K562 (cell line): Measurements from ENCODE around the gene PPP1R14C. TPM values are rescaled to one million over a fixed set of nuclear protein-coding genes. Genes with fewer than 3 reads are reported as not detected.
A peak's percentile ranks its signal among the peaks of the same experiment; 100 is the strongest.

Experiments
- BRCA1 ChIP-seq, 2 experiments: fragments of 450-650 bp in 1 of 2; sonication (generic) in 1 of 2; formaldehyde crosslinking in 1 of 2; IDR thresholded peaks; 2 replicates each; pipeline versions ENCODE4 v1.5.0 to v1.6.1; 2017 to 2020; ENCODE audit warnings: mild to moderate bottlenecking in 1 of 2, missing genetic modification reagents in 1 of 2
- FOXJ3 ChIP-seq: sonication (generic); formaldehyde crosslinking; IDR thresholded peaks from 2 replicates; pipeline ENCODE4 v1.4.0; 2020; ENCODE audit warnings: mild to moderate bottlenecking, missing genetic modification reagents
- GABPB2 ChIP-seq: fragments of 250-450 bp; sonication (Bioruptor Pico); conservative IDR thresholded peaks from 2 replicates; pipeline ENCODE4 v1.5.1; 2021; ENCODE audit warnings: mild to moderate bottlenecking
- NEUROD1 ChIP-seq: fragments of 150-350 bp; IDR thresholded peaks from 2 replicates; pipeline ENCODE4 v1.6.1; 2014; ENCODE audit warnings: borderline replicate concordance, low read length, low read depth; ENCODE audit not compliant: partially characterized antibody
- OTX1 ChIP-seq: fragments of 450-650 bp; formaldehyde crosslinking; IDR thresholded peaks from 2 replicates; pipeline ENCODE4 v1.4.0; 2022; ENCODE audit warnings: mild to moderate bottlenecking
- RB1 ChIP-seq: fragments of 450-650 bp; IDR thresholded peaks from 2 replicates; pipeline ENCODE4 v1.6.1; 2017; ENCODE audit warnings: low read depth, mild to moderate bottlenecking
- RBM14 ChIP-seq: fragments of 200-400 bp; formaldehyde crosslinking; IDR thresholded peaks from 2 replicates; pipeline ENCODE4 v1.6.1; 2018; ENCODE audit warnings: low read depth, mild to moderate bottlenecking, low read length, moderate library complexity, borderline replicate concordance; ENCODE audit not compliant: insufficient read depth
- RUNX1 ChIP-seq: sonication (generic); IDR thresholded peaks from 2 replicates; pipeline ENCODE4 v1.6.1; 2016; ENCODE audit warnings: antibody characterized with exemption, low read depth
- SNRNP70 ChIP-seq: fragments of 200-400 bp; formaldehyde crosslinking; optimal IDR thresholded peaks from 2 replicates; pipeline ENCODE3; 2017; ENCODE audit warnings: low read depth, low read length
- TBP ChIP-seq: optimal IDR thresholded peaks from 2 replicates; pipeline ENCODE3; 2011; ENCODE audit warnings: low read depth, low read length, improper control_type of control experiment
- TCFL5 ChIP-seq: fragments of 250-450 bp; sonication (Bioruptor Pico); conservative IDR thresholded peaks from 2 replicates; pipeline ENCODE4 v1.6.1; 2021; ENCODE audit warnings: mild to moderate bottlenecking, moderate library complexity, matching md5 sums
- TEAD1 ChIP-seq, 2 experiments: fragments of 450-650 bp in 1 of 2; sonication (generic) in 1 of 2; formaldehyde crosslinking; IDR thresholded peaks; 2 replicates each; pipeline versions ENCODE4 v1.4.0 to v1.8.0; 2020 to 2022; ENCODE audit warnings: mild to moderate bottlenecking in 2 of 2, missing genetic modification reagents in 1 of 2
- ZBTB7A ChIP-seq: IDR thresholded peaks from 2 replicates; pipeline ENCODE4 v1.6.1; 2011; ENCODE audit warnings: low read depth, mild to moderate bottlenecking, low read length, moderate library complexity, borderline replicate concordance; ENCODE audit not compliant: control insufficient read depth
- ZC3H11A ChIP-seq: IDR thresholded peaks from 2 replicates; pipeline ENCODE4 v1.6.1; 2012; ENCODE audit warnings: low read depth, low read length, improper control_type of control experiment
- ZNF146 ChIP-seq: IDR thresholded peaks from one replicate; pipeline ENCODE4 v1.6.1; 2018; ENCODE audit warnings: missing compliant biosample characterization; ENCODE audit not compliant: unreplicated experiment
- ZNF589 ChIP-seq: fragments of 200-800 bp; sonication (Bioruptor generic); IDR thresholded peaks from 2 replicates; pipeline ENCODE4 v1.6.1; 2016; ENCODE audit warnings: low read depth, missing genetic modification characterization, missing compliant biosample characterization
- ZNF778 ChIP-seq: fragments of 450-650 bp; formaldehyde crosslinking; IDR thresholded peaks from 2 replicates; pipeline ENCODE4 v1.4.0; 2020; ENCODE audit warnings: mild to moderate bottlenecking, moderate library complexity
- polyA plus RNA-seq, 8 experiments: library from polyadenylated mRNA; depleted of rRNA in 4 of 8; stranded (reverse) in 5 of 8; unstranded in 3 of 8; fragments of >200 nt; fragmentation: Nextera tagmentation in 2 of 8; fragmentation: Illumina TruSeq in 1 of 8; extraction: Ambion mirVana in 2 of 8; extraction: Trizol in 1 of 8; gene quantifications; 2 replicates each; pipeline versions ENCODE4 v1.2.1 to v1.2.3, GENCODE V29; 2011 to 2014; ENCODE audit warnings: inconsistent platforms in 1 of 8, missing spikeins in 1 of 8
- total RNA-seq, 7 experiments: library from RNA; depleted of rRNA in 6 of 7; stranded (reverse); fragments of >200 nt in 6 of 7; fragmentation: Illumina TruSeq in 2 of 7; extraction: Trizol in 2 of 7; gene quantifications; 2 replicates each; pipeline versions ENCODE4 v1.2.1 to v1.2.3, GENCODE V29; 2011 to 2021; ENCODE audit warnings: low replicate concordance in 1 of 7
- TF ChIP-seq, protein P1 (sequence below): fragments of 250-450 bp; sonication (Bioruptor Pico); IDR thresholded peaks from 2 replicates; pipeline ENCODE4 v1.4.0; 2020; ENCODE audit warnings: mild to moderate bottlenecking, moderate library complexity
- TF ChIP-seq, protein P2 (sequence below): fragments of 450-650 bp; IDR thresholded peaks from one replicate; pipeline ENCODE4 v1.6.1; 2018; ENCODE audit warnings: mild to moderate bottlenecking, moderate library complexity; ENCODE audit not compliant: partially characterized antibody
- TF ChIP-seq, protein P3 (sequence below): fragments of 250-450 bp; sonication (Bioruptor Pico); IDR thresholded peaks from 2 replicates; pipeline ENCODE4 v1.4.0; 2020
- TF ChIP-seq, protein P4 (sequence below): sonication (generic); formaldehyde crosslinking; IDR thresholded peaks from 2 replicates; pipeline ENCODE4 v1.8.0; 2022; ENCODE audit warnings: mild to moderate bottlenecking, missing genetic modification reagents

PPP1R14C gene
- total and polyA plus RNA-seq, 9 of the 15 experiments (the other 6 are each of a cell fraction or from before 2014, with no cell fraction given) = 4.5 to 16.6 (median 11.9) TPM

DNA sequence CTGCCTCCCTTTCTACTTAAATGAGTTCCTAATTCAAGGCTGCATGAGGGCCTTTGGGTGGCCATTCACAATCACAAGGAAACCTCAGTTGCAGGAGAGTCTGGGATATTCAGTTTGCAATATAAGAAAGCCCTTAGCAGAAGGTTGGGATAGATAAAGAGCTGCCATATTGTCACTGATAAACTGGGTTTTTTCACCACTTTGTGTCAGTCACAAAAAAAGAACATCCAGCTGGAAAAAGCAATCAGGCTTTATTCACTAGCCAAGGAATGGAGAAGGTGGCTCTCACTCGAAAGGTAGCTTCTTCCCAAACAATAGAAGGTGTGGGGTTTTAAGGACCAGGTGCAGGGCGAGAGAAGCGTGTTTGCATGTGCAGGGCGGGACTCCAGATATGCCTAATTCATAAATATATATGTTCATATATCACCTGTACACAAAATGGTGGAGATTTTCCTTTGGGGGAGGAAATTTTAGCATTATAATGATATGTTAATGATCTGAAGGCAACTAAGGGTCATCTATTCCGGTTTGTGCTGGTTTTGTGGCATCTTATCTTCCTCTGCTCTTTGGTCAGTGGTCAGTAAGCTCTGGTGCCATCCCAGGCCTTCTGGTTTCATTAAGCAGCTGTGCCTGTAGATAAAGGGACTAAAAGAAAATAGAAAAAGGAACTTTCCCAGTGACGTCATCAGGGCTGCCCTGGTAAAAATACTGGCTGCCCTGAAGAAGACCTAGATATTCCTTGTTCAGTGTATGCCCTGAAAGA lies 128.8 kb downstream of the PPP1R14C start (continued):
- TF ChIP-seq, protein P1, sequence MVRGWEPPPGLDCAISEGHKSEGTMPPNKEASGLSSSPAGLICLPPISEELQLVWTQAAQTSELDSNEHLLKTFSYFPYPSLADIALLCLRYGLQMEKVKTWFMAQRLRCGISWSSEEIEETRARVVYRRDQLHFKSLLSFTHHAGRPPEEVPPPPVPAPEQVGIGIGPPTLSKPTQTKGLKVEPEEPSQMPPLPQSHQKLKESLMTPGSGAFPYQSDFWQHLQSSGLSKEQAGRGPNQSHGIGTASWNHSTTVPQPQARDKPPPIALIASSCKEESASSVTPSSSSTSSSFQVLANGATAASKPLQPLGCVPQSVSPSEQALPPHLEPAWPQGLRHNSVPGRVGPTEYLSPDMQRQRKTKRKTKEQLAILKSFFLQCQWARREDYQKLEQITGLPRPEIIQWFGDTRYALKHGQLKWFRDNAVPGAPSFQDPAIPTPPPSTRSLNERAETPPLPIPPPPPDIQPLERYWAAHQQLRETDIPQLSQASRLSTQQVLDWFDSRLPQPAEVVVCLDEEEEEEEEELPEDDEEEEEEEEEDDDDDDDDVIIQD (CRISPR knock-in tag) = no peak
- TF ChIP-seq, protein P2, sequence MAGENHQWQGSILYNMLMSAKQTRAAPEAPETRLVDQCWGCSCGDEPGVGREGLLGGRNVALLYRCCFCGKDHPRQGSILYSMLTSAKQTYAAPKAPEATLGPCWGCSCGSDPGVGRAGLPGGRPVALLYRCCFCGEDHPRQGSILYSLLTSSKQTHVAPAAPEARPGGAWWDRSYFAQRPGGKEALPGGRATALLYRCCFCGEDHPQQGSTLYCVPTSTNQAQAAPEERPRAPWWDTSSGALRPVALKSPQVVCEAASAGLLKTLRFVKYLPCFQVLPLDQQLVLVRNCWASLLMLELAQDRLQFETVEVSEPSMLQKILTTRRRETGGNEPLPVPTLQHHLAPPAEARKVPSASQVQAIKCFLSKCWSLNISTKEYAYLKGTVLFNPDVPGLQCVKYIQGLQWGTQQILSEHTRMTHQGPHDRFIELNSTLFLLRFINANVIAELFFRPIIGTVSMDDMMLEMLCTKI = no peak
- TF ChIP-seq ZNF146 (CRISPR knock-in tag) = no peak
- TF ChIP-seq, protein P3, sequence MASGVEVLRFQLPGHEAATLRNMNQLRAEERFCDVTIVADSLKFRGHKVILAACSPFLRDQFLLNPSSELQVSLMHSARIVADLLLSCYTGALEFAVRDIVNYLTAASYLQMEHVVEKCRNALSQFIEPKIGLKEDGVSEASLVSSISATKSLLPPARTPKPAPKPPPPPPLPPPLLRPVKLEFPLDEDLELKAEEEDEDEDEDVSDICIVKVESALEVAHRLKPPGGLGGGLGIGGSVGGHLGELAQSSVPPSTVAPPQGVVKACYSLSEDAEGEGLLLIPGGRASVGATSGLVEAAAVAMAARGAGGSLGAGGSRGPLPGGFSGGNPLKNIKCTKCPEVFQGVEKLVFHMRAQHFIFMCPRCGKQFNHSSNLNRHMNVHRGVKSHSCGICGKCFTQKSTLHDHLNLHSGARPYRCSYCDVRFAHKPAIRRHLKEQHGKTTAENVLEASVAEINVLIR (CRISPR knock-in tag) = peak; percentile 77
- peak; percentile 23; the same call in 1 of the 2 replicates for TF ChIP-seq TCFL5 (CRISPR knock-in tag)
- no peak for TF ChIP-seq FOXJ3 (CRISPR knock-in tag)
- TF ChIP-seq TBP = no peak
- peak in 1 of 2 experiments; percentile 71; a peak in 2 of 4 replicates for TF ChIP-seq TEAD1 (CRISPR knock-in tag; IDR thresholded peaks at IDR 0.05)
- 0 out of 2 replicates have a peak, but pooled peaks have one; percentile 22 for TF ChIP-seq OTX1 (CRISPR knock-in tag)
- TF ChIP-seq RUNX1 = peak; percentile 98
- TF ChIP-seq ZNF589 (CRISPR knock-in tag) = peak; percentile 97
- no peak for TF ChIP-seq RB1
- TF ChIP-seq ZNF778 (CRISPR knock-in tag) = no peak
- 0 out of 2 replicates have a peak, but pooled peaks have one; percentile 44 for TF ChIP-seq ZC3H11A
- no peak for TF ChIP-seq SNRNP70
- TF ChIP-seq BRCA1 (IDR thresholded peaks at IDR 0.05) = no peak
- TF ChIP-seq BRCA1 (CRISPR knock-in tag; IDR thresholded peaks at IDR 0.05) = no peak
- TF ChIP-seq ZBTB7A = no peak
- TF ChIP-seq, protein P4, sequence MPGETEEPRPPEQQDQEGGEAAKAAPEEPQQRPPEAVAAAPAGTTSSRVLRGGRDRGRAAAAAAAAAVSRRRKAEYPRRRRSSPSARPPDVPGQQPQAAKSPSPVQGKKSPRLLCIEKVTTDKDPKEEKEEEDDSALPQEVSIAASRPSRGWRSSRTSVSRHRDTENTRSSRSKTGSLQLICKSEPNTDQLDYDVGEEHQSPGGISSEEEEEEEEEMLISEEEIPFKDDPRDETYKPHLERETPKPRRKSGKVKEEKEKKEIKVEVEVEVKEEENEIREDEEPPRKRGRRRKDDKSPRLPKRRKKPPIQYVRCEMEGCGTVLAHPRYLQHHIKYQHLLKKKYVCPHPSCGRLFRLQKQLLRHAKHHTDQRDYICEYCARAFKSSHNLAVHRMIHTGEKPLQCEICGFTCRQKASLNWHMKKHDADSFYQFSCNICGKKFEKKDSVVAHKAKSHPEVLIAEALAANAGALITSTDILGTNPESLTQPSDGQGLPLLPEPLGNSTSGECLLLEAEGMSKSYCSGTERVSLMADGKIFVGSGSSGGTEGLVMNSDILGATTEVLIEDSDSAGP (CRISPR knock-in tag) = no peak
- TF ChIP-seq RBM14 = no peak
- TF ChIP-seq NEUROD1 = peak; percentile 92
- 0 out of 2 replicates have a peak, but pooled peaks have one; percentile 16 for TF ChIP-seq GABPB2 (CRISPR knock-in tag)
